ACC112 (cell line): ENCODE measurements around the gene IP6K3.

Experiments used
- H2AFZ ChIP-seq: fragments of 200-600 bp; sonication (generic); one replicate; pipeline ENCODE4 v1.6.0; 2017; ENCODE audit warnings: antibody characterized with exemption, low read length; ENCODE audit not compliant: unreplicated experiment
- H3K27ac ChIP-seq: fragments of 200-600 bp; sonication (generic); 2 replicates; pipeline ENCODE4 v1.5.1; 2014; ENCODE audit warnings: low read depth, mild to moderate bottlenecking, antibody characterized with exemption, low read length, moderate library complexity
- H3K27me3 ChIP-seq: fragments of 200-600 bp; sonication (generic); 2 replicates; pipeline ENCODE4 v1.6.1; 2014; ENCODE audit warnings: mild to moderate bottlenecking, antibody characterized with exemption, low read length, moderate library complexity, mixed read lengths; ENCODE audit not compliant: insufficient read depth
- H3K36me3 ChIP-seq: fragments of 200-600 bp; sonication (generic); 2 replicates; pipeline ENCODE4 v1.6.1; 2016; ENCODE audit warnings: mild to moderate bottlenecking, antibody characterized with exemption, low read length, moderate library complexity, mixed read lengths; ENCODE audit not compliant: insufficient read depth
- H3K4me1 ChIP-seq: fragments of 200-600 bp; sonication (generic); one replicate; pipeline ENCODE4 v1.6.1; 2016; ENCODE audit warnings: low read length, mixed read lengths; ENCODE audit not compliant: insufficient read depth, unreplicated experiment, control insufficient read depth
- H3K4me3 ChIP-seq: fragments of 200-600 bp; sonication (generic); 2 replicates; pipeline ENCODE4 v1.5.1; 2014; ENCODE audit warnings: mild to moderate bottlenecking, low read depth, low read length
- H3K79me2 ChIP-seq: fragments of 200-600 bp; sonication (generic); one replicate; pipeline ENCODE4 v1.6.0; 2016; ENCODE audit warnings: low read length; ENCODE audit not compliant: control insufficient read depth, unreplicated experiment, insufficient read depth

The IP6K3 gene

GRCh38 chr6:33722103-33722623 lies 24.5 kb downstream of the IP6K3 start:
- no peaks in the 10 kb centered on the region for H3K79me2 ChIP-seq
- no peak overlapping the region for H3K4me3 ChIP-seq
- no peaks in the 10 kb centered on the region for H3K36me3 ChIP-seq
- H2AFZ ChIP-seq: no peak overlapping the region
- H3K27me3 ChIP-seq: peaks cover 75% of the 10 kb centered on the region
- H3K4me1 ChIP-seq: no peaks in the 10 kb centered on the region
- H3K27ac ChIP-seq: no peak overlapping the region

GRCh38 chr6:33721508-33721907 lies 25.2 kb downstream of the IP6K3 start:
- H3K4me1 ChIP-seq: no peaks in the 10 kb centered on the region
- H3K79me2 ChIP-seq: no peaks in the 10 kb centered on the region
- H2AFZ ChIP-seq: no peak overlapping the region
- no peaks in the 10 kb centered on the region for H3K36me3 ChIP-seq
- peaks cover 71% of the 10 kb centered on the region for H3K27me3 ChIP-seq
- H3K4me3 ChIP-seq: no peak overlapping the region
- H3K27ac ChIP-seq: no peak overlapping the region

DNA sequence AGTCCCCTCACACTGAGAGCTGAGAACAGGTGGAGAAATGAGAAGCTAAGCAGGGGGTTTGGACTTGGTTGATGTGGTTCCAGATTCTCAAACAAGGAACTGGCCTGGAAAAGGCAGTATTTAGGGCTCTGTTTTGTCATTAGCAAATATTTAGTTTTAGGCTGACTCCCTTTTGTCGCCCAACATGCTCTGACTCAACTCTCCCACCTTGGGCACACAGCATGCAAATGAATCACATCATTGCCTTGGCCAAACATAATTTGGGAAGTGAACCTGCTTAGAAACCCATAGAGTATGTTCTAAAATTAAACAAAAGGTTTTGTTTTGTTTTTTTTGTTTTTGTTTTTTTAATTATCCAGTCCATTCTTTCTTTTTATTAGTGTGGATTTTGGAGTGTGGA lies 25.7 kb downstream of the IP6K3 start:
- Histone ChIP-seq H3K4me1 (no peaks in the 10 kb centered on the region), H3K36me3 (no peaks in the 10 kb centered on the region), H3K79me2 (no peaks in the 10 kb centered on the region), H3K4me3 (no peak overlapping the region), H3K27ac (no peak overlapping the region), H3K27me3 (peaks cover 68% of the 10 kb centered on the region), H2AFZ (no peak overlapping the region)

DNA sequence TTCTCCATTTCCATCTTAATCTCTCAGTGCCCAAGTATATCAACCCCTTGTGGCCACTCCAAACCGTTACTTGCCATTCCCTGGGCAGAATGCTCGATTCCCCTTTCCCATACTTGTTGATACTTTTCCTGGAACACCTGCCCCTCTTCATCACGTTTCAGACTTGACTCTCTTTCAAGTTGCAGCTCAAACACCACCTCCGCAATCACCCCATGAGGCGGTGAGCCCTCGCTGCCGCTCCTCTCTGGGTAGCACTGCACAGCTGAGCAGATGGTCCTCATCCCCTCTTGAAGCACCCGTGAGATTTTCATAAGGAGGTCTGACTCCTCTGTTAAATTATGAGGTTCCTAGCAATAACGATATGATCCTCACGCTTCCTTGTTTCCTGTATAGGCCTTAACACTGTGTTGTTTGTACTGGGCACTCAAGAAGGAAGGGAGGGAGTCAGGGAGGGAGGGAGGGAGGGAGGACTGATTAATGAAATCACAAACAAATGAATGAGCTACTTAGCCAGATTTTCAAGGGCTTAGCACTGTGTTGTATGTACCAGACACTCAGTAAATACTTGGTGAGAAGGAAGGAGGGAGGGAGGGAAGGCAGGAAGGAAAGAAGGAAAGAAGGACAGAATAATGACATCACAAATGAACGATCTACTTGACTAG lies 27.2 kb downstream of the IP6K3 start:
- no peak overlapping the region for H3K27ac ChIP-seq

GRCh38 chr6:33718713-33719112 lies 28.0 kb downstream of the IP6K3 start:
- Histone ChIP-seq H2AFZ (no peak overlapping the region), H3K27me3 (peaks cover 51% of the 10 kb centered on the region), H3K4me1 (no peaks in the 10 kb centered on the region), H3K4me3 (no peak overlapping the region), H3K79me2 (no peaks in the 10 kb centered on the region), H3K36me3 (no peaks in the 10 kb centered on the region), H3K27ac (no peak overlapping the region)

More for the DNA sequence above, 27.2 kb downstream of the IP6K3 start:
- Histone ChIP-seq H3K36me3 (no peaks in the 10 kb centered on the region), H3K27me3 (peaks cover 58% of the 10 kb centered on the region), H3K79me2 (no peaks in the 10 kb centered on the region), H3K4me3 (no peak overlapping the region), H3K4me1 (no peaks in the 10 kb centered on the region), H2AFZ (no peak overlapping the region)

- H3K27ac ChIP-seq: no peak overlapping the region
- peaks cover 43% of the 10 kb centered on the region for H3K27me3 ChIP-seq
These were observed 28.7 kb downstream of the IP6K3 start for GRCh38 chr6:33717934-33718455.

GRCh38 chr6:33716890-33717632 lies 29.6 kb downstream of the IP6K3 start:
- no peak overlapping the region for H2AFZ ChIP-seq
- H3K36me3 ChIP-seq: no peaks in the 10 kb centered on the region
- no peaks in the 10 kb centered on the region for H3K79me2 ChIP-seq
- no peak overlapping the region for H3K4me3 ChIP-seq
- H3K27ac ChIP-seq: no peak overlapping the region
- peaks cover 34% of the 10 kb centered on the region for H3K27me3 ChIP-seq
- H3K4me1 ChIP-seq: no peaks in the 10 kb centered on the region

More at GRCh38 chr6:33717934-33718455, 28.7 kb downstream of the IP6K3 start:
- no peaks in the 10 kb centered on the region for H3K36me3 ChIP-seq
- H3K4me3 ChIP-seq: no peak overlapping the region
- no peak overlapping the region for H2AFZ ChIP-seq
- H3K79me2 ChIP-seq: no peaks in the 10 kb centered on the region
- H3K4me1 ChIP-seq: no peaks in the 10 kb centered on the region

DNA sequence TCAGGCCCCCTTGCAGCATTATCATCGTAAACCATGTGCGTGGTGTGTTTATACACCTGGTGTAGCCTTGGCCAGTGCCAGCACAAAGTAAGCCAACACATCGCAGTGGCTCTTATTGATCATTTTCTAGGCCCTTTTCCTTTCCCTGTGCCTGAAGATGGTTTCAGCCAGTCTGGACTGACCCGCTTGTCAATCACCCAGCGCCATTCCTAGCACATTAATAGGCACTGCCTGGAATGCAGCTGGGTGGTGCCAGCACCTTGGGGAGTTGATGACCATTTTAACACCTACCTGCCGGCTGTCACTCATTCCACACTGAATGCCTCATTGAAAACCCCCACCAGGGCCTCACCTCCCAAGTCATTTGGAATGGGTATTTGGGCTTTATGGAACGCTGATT lies 30.3 kb downstream of the IP6K3 start:
- Histone ChIP-seq H3K27me3 (peaks cover 27% of the 10 kb centered on the region), H2AFZ (no peak overlapping the region), H3K4me1 (no peaks in the 10 kb centered on the region), H3K4me3 (no peak overlapping the region), H3K79me2 (no peaks in the 10 kb centered on the region), H3K27ac (no peak overlapping the region), H3K36me3 (no peaks in the 10 kb centered on the region)

- Histone ChIP-seq H3K4me3 (no peak overlapping the region), H3K27ac (no peak overlapping the region), H3K79me2 (peaks cover 17% of the 10 kb centered on the region), H3K36me3 (no peaks in the 10 kb centered on the region), H3K27me3 (peaks cover 13% of the 10 kb centered on the region; the same call in 1 of the 2 replicates), H3K4me1 (peaks cover 12% of the 10 kb centered on the region), H2AFZ (no peak overlapping the region)
These were observed 32.2 kb downstream of the IP6K3 start for GRCh38 chr6:33714385-33715040.

DNA sequence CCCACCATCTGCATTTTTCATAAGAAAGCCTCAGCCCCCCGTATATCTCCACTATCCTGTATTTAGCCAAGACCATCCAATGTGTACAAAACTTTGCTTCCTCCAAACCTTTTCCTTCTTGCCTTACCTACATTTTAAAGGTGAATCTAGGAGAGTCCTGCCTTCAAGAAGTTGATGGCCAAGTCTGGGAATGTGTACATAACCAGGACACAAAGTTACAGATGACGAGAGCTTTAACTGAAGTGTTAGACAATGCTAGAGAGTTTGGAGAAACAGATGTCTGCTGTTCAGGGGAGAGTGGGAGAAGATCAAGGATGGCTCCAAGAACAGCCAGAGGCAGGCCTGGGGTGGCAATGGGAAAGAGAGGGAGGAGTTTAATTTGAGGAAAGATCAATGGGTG lies 32.9 kb downstream of the IP6K3 start:
- 0 out of 2 replicates have a peak, but pooled peaks cover 4% of the 10 kb centered on the region for H3K36me3 ChIP-seq
- no peak overlapping the region for H2AFZ ChIP-seq
- H3K4me3 ChIP-seq: no peak overlapping the region
- H3K4me1 ChIP-seq: peaks cover 12% of the 10 kb centered on the region
- peaks cover 7% of the 10 kb centered on the region; the same call in 1 of the 2 replicates for H3K27me3 ChIP-seq
- H3K27ac ChIP-seq: no peak overlapping the region
- H3K79me2 ChIP-seq: peaks cover 22% of the 10 kb centered on the region
